ENCODE results near the gene ZBTB25. TPM values are rescaled to one million over a fixed set of nuclear protein-coding genes. Genes with fewer than 3 reads are reported as not detected.

Gene ZBTB25
- total RNA-seq, 2 donors from 2014 or later: 10.6 to 11.9 TPM

DNA sequence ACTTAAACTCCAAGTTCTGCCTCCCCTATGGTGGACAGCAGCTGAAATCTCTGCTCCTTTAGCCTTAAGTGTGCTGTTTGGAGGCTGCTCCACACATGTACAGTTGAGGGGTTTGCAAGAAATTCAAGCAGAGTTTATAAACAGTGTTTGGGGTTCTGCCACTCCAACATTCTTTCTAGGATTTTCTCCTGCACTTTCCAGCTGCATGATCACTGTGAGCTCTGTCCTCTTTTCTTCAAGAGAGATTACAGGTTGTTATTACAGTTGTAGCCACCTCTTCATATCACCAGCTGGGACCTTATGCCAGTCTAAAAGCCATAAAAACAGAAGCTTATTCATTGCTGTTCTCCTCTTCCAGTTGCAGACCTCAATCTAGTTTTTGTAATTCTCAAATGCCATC lies 8.4 kb downstream of the ZBTB25 start:
- intact Hi-C loops (cut with DNase I): no loop called here
- DNase-seq: no peak
- ATAC-seq: no peak

DNA sequence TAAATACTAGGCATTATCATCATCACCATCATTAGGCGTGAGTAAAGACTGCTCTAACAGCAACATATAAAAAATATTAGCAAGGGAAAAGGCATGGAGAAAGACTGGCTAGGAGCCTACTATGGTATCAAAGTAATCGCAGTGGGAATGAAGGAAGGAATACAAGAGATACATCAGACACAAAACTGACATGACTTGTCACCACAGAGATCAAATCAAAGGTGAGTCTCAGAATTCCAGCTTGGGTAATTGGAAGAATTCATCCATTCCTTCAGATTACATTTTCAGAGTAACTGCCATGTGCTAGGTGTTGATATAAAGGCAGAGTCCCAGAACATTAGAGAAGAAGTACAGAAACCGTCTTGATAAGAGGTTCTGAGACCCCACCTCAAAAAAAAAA lies 10.2 kb downstream of the ZBTB25 start:
- intact Hi-C loops (cut with DNase I): no loop called here
- no peak for ATAC-seq
- no peak for DNase-seq

DNA sequence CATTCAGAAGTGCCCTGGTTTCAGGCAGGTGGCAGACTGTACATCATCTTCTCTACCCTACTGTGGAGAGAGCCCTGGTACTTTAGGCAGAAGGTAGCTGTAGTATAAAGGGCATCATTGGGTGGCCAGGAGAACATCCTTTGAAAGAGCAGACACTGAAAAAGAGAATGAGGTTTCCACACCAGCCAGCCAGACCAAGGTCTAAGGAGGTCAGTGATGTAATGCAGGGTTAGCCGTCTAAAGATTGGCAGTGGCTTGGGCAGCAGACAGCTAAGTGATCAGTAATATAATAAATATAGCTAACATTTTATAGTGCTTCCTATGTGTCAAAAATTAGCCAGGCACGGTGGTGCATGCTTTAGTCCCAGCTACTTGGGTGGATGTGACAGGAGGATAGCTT lies 12.0 kb downstream of the ZBTB25 start:
- DNase-seq: no peak
- no peak for ATAC-seq
- intact Hi-C loops (cut with DNase I): no loop called here

DNA sequence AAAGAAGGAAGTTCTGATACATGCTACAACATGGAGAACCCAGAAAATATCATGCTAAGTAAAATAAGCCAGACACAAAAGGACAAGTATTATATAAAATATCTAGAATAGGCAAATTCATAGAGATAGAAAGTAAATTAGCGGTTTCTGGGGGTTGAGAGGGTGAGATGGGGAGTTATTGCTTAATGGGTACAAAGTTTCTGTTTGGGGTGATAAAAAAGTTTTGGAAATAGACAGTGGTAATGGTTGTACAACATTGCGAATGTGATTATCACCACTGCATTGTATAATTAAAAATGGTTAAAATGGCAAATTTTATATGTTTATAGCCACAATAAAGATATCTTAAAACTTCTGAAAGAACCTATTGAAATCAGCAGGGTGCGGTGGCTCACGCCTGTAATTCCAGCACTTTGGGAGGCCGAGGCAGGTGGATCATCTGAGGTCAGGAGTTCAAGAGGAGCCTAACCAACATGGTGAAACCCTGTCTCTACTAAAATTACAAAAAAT lies 15.0 kb downstream of the ZBTB25 start:
- intact Hi-C loops (cut with DNase I): no loop called here
- DNase-seq (no peak), ATAC-seq (no peak)

DNA sequence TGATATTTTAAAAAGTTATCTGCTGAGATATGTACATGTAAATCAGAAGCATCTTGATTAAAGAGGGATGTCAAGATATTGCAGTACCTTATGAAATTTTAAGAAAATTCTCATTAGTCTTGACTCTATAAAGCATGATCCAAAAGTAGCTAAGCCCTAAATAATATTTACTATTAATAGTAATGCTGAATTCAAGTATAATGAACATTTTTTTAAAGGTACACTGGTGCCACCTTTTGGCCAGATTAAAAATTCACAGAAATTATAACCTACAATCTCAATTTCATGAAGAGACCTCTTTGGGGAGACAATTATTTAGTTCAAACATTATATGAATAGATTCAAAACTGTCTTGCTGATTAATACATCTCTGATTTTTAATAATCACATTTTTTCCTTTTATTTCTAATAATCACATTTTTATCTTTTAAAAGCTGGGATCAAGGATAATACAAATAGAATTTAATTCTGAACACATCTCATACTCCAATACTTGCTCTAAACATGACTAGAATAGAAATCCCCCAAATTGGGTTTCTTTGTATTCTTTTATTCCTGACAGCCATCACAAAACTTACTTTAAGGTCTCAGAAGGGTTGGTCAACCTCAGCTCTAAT lies 24.9 kb downstream of the ZBTB25 start:
- DNase-seq (no peak), ATAC-seq (no peak)
- intact Hi-C loops (cut with DNase I): loop anchor here in 1 of 2 donors (5.0 to 10.0 kb wide), 2 partner anchors 54 to 136 kb away; no protein-coding TSS in a partner anchor

DNA sequence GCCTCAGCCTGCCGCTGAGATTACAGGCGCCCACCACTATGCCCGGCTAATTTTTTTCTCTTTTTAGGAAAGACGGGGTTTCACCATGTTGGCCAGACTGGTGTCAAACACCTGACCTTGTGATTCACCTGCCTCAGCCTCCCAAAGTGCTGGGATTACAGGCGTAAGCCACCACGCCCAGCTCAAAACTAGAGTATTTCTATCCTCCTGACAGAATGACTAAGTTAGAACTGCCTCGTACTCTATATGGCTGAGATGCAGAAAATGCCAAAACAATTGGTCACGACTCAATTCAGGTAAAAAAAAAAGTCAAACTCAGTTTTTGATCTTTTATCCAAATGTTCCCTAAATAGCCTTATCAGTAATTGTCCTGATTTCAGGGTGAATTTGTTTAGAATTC lies 27.2 kb downstream of the ZBTB25 start:
- intact Hi-C loops (cut with DNase I): loop anchor here in 1 of 2 donors (5.0 to 10.0 kb wide), 2 partner anchors 52 to 134 kb away; no protein-coding TSS in a partner anchor

DNA sequence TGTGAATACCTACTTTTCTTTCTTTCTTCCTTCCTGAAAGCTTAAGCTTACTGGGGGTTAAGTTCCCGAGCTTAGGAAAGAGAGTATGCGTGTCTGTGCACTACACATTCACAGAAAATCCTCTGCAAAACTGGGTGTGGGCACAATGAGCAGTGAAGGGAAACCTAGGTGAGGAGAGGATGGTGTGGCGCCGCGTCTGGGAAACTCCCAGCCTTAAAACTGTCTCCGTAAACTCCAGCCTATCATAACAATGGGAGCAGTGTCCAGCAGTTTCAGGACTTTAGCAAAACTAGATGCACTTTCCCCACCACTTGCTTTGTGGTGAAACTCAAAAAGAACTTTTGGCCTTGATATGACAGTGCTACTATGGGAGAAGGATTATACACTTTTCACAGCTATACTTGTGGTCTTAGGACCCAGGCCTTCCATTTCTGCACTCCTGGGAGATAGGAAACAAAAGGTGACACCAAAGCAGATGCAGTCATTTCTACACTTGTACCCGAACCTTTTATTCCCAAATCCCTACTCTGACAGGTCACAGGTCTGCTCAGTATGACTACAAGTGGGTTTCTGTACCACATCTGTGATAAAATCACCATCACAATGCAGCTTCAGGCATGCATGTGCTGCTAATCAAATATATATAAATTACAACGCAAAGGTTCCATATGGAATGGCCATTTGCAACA lies 27.9 kb downstream of the ZBTB25 start:
- intact Hi-C loops (cut with DNase I): loop anchor here in 1 of 2 donors (5.0 to 10.0 kb wide), 2 partner anchors 51 to 133 kb away; no protein-coding TSS in a partner anchor
- no peak for DNase-seq

More for the DNA sequence above, 27.2 kb downstream of the ZBTB25 start:
- ATAC-seq (no peak), DNase-seq (no peak)

DNA sequence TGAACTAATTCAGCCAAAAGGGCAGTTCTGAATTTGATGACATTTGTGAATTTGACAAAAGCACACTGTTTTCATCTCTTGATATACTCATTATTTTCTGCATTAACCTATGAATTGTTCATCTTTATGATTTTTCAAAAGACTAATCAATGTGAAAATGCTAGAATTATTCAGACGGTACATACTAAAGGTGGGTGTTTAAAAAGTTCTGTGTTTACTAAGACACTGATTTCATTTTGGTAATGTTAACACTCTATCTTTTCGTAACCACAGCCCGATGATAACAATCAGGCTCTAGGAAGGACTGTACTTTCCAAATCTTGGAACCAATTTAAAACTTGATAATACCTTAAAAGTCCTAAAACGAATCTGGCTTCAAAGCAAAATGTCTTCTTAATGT lies 28.9 kb downstream of the ZBTB25 start:
- DNase-seq (no peak), ATAC-seq (no peak)
- intact Hi-C loops (cut with DNase I): loop anchor here in 1 of 2 donors (5.0 to 10.0 kb wide), 2 partner anchors 50 to 132 kb away; no protein-coding TSS in a partner anchor

More for the DNA sequence above, 27.9 kb downstream of the ZBTB25 start:
- ATAC-seq: no peak

DNA sequence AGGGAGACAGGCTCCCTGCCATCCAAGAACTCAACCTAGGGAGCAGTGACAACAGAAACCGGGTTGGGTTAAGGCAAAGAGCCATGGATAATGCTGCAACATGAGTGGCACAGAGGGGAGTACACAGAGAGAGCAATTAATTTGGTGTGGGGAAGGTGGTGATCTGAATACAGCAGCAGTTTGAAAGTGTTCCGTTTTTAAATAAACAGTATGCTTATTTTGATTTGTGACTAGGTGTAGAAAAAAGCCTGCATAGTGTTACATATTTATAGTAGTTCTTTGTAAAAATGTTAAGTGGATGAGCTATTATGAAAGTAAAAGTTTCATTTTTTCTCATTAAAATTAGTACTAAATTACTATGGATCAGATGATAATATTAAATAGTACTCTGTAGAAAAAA lies 29.6 kb downstream of the ZBTB25 start:
- no peak for ATAC-seq
- no peak for DNase-seq
- intact Hi-C loops (cut with DNase I): loop anchor here in 1 of 2 donors (10.0 kb wide), 1 partner anchor 49 kb away; no protein-coding TSS in a partner anchor

DNA sequence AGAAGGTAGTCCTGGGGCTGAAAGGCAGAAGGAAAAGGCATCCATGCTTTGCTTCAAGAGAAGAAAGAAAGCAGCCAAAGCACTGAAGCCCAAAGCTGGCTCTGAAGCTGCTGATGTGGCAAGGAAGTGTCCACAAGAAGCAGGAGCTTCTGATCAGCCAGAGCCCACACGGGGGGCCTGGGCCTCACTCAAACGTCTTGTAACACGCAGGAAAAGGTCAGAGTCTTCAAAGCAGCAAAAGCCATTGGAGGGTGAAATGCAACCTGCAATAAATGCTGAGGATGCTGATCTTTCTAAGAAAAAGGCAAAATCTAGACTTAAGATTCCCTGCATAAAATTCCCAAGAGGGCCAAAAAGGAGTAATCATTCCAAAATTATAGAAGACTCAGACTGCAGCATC lies 35.2 kb downstream of the ZBTB25 start:
- intact Hi-C loops (cut with DNase I): loop anchor here in 1 of 2 donors (10.0 kb wide), 1 partner anchor 124 kb away; no protein-coding TSS in a partner anchor
- no peak for DNase-seq
- ATAC-seq: no peak

DNA sequence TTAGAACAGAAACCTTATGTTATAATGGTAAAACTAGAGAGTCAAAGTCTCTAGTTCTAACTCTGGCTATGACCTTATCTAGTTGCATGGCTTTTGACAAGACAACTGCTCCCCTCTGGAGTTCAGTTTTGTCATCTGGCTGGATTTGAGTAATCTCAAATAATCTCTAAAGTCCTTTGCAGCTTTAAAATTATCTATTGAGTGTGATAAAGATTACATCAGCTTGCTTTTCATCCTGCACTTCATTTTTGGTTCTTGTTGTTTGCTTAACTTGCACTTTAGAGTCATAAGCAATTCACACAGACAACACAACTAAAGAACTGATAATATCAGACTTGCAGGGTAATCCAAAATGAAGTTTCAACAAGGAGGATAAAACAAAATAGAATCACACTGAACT lies 36.1 kb downstream of the ZBTB25 start:
- intact Hi-C loops (cut with DNase I): loop anchor here in 1 of 2 donors (10.0 kb wide), 1 partner anchor 123 kb away; no protein-coding TSS in a partner anchor
- ATAC-seq: no peak
- no peak for DNase-seq

DNA sequence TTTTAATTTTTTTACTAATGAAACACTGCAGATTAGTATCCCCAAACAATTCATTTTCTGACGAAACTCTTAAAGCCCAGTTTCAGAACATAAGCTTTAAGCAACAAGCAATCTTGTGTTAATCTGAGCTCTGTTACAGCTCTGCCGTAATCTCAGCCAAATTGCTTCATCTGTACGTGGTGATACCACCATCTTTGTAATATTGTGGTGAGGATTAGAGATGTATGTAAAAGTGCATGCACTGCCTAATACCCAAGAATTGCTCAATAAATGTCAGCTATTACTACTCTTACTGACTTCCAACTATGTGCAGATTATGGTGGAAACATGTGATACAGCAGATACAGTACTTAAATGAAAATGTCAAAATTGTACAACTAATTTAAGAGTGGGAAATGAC lies 36.5 kb downstream of the ZBTB25 start:
- intact Hi-C loops (cut with DNase I): loop anchor here in 1 of 2 donors (10.0 kb wide), 1 partner anchor 122 kb away; no protein-coding TSS in a partner anchor
- ATAC-seq (no peak), DNase-seq (no peak)

DNA sequence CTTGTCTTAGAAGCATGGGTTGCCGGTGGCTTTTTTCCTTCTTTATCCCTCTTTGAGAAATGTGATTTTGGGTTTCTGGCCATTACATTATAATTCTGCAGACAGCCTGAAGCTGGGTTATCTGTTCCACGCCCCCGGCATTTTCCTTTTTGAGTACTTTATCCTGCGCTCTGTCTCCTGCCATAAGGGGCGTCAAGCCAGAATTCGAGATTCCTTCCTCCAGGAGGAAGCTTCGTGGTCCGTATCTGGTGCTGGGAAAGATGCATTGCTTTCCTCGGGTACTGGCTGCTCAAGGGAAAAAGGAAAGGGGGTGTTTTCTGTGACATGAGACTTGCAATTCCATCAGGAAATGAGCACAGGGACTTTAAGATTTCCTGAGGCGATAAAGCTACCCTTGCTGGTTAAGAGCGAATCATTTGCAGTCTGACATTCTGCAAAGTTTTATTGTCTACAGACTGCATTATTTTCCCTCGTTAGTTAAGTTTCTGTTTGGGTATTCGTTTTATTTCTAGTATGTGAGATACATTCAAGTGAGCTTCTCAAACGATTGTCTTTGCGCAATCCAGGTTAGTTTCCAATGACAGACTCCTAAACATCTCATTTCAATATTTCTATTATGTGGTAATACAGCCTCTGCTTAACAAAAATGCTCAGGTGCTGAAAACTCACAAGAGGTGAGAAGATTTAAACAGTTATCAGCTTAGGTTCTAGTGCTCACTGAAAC lies 37.6 kb downstream of the ZBTB25 start:
- ATAC-seq (peak; percentile 66 to 74), DNase-seq (peak; percentile 42)
- intact Hi-C loops (cut with DNase I): loop anchor here in 1 of 2 donors (10.0 kb wide), 1 partner anchor 121 kb away; no protein-coding TSS in a partner anchor

DNA sequence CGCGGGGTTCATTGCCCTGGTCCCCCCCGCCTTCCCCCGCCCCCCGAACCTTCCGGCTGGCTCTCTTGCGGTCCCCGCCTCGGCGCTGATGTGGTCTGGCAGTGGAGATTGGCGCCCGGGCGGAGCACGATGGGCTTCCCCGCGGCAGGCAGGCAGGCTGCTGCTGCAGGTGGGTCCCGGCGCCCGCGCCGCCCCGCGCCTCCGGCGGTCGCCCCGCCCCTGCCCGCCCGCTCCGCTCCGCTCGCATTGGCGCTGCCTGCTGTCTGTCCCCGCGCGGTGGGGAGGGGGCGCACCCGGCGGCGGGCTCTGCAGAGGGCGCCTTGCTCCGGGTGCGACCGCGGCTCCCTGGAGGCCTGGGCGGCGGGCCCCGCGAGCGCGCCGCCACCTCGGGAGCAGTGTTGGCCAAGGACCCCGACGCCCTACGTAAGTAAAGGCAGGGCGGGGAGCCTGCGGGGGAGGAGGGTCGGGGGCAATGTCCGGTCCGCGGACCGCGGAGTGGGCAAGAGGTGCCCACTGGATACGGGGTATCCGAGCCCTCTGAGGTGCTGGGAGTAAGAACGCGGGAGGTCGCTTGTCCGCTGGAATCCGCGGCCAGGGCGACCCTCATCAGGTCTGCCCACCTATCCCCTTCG lies 38.3 kb downstream of the ZBTB25 start, which contains the start of gene AKAP5:
AKAP5 (plus strand) TSS at position 309 of the 632 bp plus-strand sequence. CDS start 2,896 bp downstream, outside the sequence.
- DNase-seq: peak; percentile 49
- intact Hi-C loops (cut with DNase I): loop anchor here in 1 of 2 donors (10.0 kb wide), 1 partner anchor 121 kb away; no protein-coding TSS in a partner anchor
- ATAC-seq: peak; percentile 94 to 97

DNA sequence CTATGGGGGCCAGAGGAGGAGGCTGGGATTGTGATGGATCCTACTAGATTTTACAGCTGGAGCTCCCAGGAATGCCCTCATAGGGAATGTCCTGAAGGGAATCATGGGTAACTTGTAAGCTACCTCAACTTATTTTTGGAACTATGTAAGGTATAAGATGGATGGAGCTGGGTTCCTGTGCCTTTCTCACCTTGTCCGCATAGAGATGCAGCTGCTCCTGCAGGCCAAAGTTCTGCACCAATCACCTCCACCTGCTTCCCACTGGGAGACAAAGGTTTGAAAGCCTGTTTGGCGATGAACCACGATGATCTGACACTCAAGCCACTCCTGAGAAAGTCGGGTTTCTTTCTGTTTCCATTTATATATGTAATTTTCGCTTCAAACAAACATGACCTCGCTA lies 39.0 kb downstream of the ZBTB25 start:
- intact Hi-C loops (cut with DNase I): loop anchor here in 1 of 2 donors (10.0 kb wide), 1 partner anchor 120 kb away; no protein-coding TSS in a partner anchor
- ATAC-seq (no peak), DNase-seq (no peak)

DNA sequence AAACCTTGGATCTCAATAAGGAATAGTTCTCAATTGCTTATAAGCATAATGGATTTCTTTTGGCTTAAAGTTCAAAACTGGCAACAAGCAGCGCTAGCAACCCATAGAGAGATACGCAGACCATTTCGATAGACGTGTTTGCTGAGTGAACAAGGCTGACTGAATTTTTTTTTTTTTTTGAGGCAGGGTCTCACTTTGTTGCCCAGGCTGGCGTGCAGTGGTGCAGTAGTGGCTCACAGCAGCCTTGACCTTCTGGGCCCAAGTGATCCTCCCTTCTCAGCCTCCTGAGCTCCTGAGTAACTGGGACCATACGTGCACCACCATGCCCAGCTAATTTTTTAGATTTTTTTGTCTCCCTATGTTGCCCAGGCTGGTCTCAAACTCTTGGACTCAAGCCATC lies 39.8 kb downstream of the ZBTB25 start:
- ATAC-seq: no peak
- intact Hi-C loops (cut with DNase I): loop anchor here in 1 of 2 donors (10.0 kb wide), 1 partner anchor 119 kb away; no protein-coding TSS in a partner anchor

DNA sequence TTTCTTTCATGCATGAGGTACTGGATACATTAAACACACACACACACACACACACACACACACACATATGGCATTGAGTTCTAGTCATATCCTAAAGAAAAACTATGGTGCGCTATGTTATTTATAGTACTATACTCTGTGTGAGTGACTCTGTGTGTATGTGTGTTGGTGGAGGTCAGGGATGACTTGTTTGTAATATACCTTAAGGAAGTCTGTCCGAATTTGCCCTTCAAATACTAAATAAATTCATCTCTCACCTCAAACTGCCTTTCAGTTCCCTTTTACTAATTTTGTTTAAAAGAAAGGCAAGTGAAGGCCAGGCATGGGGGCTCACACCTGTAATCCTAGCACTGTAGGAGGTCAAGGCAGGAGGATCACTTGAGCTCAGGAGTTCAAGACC lies 40.4 kb downstream of the ZBTB25 start:
- ATAC-seq (no peak), DNase-seq (no peak)
- intact Hi-C loops (cut with DNase I): loop anchor here in 1 of 2 donors (10.0 kb wide), 1 partner anchor 118 kb away; no protein-coding TSS in a partner anchor

More for the DNA sequence above, 39.8 kb downstream of the ZBTB25 start:
- no peak for DNase-seq

DNA sequence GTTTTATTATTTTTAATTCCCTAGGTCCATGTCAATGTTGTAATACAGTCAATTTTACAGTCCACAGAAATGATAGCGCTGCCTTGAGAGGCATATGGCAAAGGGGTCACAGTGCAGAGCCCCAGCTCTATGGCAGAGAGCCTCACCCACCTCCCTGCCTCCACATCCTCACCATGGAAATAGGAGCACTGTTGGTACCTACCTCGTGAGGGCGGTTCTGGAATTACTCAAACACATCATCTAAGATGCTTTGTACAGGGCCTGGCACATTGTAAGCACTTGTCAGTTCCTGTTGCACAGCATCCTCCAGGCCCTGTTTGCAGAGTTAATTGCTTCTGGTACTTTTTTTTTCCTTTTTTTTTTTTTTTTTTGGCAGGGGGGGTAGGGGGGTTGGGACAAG lies 42.4 kb downstream of the ZBTB25 start:
- ATAC-seq (no peak), DNase-seq (no peak)
- intact Hi-C loops (cut with DNase I): loop anchor here in 1 of 2 donors (10.0 kb wide), 1 partner anchor 116 kb away; no protein-coding TSS in a partner anchor
